Fibroblast of lung (primary cell): ENCODE measurements around the gene COP1.

Experiments used
- EZH2 ChIP-seq: IDR thresholded peaks from 2 replicates; pipeline ENCODE4 v1.5.1; 2012; ENCODE audit warnings: low read length, control low read depth, mild to moderate bottlenecking; ENCODE audit errors: missing control alignments
- TF ChIP-seq, protein P1 (sequence below), 2 donors: IDR thresholded peaks in 1 of 2; conservative IDR thresholded peaks in 1 of 2; 1 replicate in 1 of 2; 2 replicates in 1 of 2; pipeline ENCODE4 v1.5.1; 2011 to 2012; ENCODE audit warnings: low read length in 2 of 2, control low read depth in 1 of 2, inconsistent platforms in 1 of 2, low read depth in 1 of 2, mild to moderate bottlenecking in 1 of 2

DNA sequence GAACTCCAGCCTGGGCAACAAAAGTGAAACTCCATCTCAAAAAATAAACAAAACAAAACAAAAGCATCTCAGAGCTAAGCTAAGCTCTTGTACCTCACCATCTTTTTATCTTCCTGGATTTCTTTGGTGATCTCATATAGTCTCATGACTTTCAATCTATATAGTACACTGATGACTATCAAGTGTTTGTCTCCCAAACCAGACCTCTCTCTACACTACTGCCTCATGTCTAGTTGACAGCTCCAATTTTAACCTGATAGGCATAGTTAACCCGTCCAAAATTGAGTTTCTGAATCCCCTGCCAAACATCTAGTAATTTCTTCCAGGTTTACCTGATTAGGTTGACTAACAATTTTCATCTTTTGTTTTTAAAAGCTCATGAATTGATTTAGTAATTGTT, 151.7 kb downstream of the COP1 start:
- TF ChIP-seq, protein P1, sequence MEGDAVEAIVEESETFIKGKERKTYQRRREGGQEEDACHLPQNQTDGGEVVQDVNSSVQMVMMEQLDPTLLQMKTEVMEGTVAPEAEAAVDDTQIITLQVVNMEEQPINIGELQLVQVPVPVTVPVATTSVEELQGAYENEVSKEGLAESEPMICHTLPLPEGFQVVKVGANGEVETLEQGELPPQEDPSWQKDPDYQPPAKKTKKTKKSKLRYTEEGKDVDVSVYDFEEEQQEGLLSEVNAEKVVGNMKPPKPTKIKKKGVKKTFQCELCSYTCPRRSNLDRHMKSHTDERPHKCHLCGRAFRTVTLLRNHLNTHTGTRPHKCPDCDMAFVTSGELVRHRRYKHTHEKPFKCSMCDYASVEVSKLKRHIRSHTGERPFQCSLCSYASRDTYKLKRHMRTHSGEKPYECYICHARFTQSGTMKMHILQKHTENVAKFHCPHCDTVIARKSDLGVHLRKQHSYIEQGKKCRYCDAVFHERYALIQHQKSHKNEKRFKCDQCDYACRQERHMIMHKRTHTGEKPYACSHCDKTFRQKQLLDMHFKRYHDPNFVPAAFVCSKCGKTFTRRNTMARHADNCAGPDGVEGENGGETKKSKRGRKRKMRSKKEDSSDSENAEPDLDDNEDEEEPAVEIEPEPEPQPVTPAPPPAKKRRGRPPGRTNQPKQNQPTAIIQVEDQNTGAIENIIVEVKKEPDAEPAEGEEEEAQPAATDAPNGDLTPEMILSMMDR (conservative IDR thresholded peaks at IDR 0.05 in 1 of 2, IDR thresholded peaks at IDR 0.05 in 1 of 2; ENCODE audit: low read depth in 1 of 2, low read length in 2 of 2) = no peak
- no peak for TF ChIP-seq EZH2
